Gastrocnemius medialis (tissue), 4 donors: ENCODE results near the gene SLC52A1.
A peak's percentile ranks its signal among the peaks of the same experiment; 100 is the strongest.

Experiments
- CTCF ChIP-seq, 5 experiments: fragments of 450-650 bp in 3 of 5; fragments of 200-600 bp in 2 of 5; sonication (generic) in 2 of 5; IDR thresholded peaks in 4 of 5; conservative IDR thresholded peaks in 1 of 5; 1 replicate in 4 of 5; 2 replicates in 1 of 5; pipeline ENCODE4 v1.5.1; 2016 to 2019; ENCODE audit warnings: antibody characterized with exemption in 5 of 5, mild to moderate bottlenecking in 3 of 5, moderate library complexity in 3 of 5
- POLR2A ChIP-seq, 2 donors: fragments of 450-650 bp; IDR thresholded peaks; one replicate each; pipeline ENCODE4 v1.6.1; 2017; ENCODE audit warnings: antibody characterized with exemption in 2 of 2, mild to moderate bottlenecking in 2 of 2, moderate library complexity in 2 of 2

GRCh38 chr17:5002121-5002788, 33.0 kb downstream of the SLC52A1 start:
- TF ChIP-seq CTCF (IDR thresholded peaks at IDR 0.05 in 4 of 5, conservative IDR thresholded peaks at IDR 0.05 in 1 of 5) = no peak
- peak; percentile 11 to 45 for TF ChIP-seq POLR2A (IDR thresholded peaks at IDR 0.05)
